ENCODE results near the gene FBXO2. TPM values are rescaled to one million over a fixed set of nuclear protein-coding genes. Genes with fewer than 3 reads are reported as not detected.

FBXO2 gene
- total RNA-seq, 4 donors from 2014 or later: 1.1 to 24.3 (median 8.3) TPM

DNA sequence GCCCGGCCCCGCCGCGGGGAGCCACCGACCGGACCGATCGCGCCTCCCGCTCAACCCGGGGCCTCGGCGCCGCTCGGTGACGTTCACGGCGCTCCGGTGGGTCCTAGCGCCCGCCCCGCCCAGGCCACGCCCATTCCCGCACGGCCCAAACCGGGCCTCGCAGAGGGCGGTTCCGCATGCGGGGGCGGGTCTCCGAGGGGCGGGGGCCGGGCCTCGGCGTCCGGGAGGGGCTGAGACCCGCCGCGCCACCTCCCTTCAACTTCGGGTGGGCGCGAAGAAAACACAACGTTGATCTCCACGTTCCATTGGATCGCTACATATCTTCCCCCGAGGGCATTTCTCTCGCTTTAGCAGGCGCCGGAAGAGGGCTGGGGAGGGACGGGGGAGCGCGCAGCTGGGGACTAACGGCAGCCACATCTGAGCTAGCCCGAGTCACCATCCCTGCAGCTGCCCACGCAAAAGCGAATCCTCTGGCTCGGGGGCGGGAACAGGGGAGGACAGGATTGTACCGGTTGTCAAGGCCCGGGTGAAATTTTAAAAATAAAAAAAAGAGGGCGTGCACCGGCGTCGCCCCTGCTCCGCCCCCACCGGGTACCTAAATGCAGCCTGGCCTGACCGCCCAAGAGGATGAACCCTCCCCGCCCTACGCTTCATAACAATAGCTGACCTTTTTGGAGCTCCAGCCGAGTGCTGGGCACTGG, 27.0 kb upstream of the FBXO2 start, which contains the start of gene MAD2L2:
Gene MAD2L2, minus strand, starts transcription at position 78 of the 701 bp plus-strand sequence. CDS start 547 bp downstream, outside the sequence.
- DNase-seq (ENCODE audit: low spot score) (peak; percentile 71), ATAC-seq (ENCODE audit: low FRiP score) (peak; percentile 94)
- TF ChIP-seq CTCF (IDR thresholded peaks at IDR 0.05): no peak

DNA sequence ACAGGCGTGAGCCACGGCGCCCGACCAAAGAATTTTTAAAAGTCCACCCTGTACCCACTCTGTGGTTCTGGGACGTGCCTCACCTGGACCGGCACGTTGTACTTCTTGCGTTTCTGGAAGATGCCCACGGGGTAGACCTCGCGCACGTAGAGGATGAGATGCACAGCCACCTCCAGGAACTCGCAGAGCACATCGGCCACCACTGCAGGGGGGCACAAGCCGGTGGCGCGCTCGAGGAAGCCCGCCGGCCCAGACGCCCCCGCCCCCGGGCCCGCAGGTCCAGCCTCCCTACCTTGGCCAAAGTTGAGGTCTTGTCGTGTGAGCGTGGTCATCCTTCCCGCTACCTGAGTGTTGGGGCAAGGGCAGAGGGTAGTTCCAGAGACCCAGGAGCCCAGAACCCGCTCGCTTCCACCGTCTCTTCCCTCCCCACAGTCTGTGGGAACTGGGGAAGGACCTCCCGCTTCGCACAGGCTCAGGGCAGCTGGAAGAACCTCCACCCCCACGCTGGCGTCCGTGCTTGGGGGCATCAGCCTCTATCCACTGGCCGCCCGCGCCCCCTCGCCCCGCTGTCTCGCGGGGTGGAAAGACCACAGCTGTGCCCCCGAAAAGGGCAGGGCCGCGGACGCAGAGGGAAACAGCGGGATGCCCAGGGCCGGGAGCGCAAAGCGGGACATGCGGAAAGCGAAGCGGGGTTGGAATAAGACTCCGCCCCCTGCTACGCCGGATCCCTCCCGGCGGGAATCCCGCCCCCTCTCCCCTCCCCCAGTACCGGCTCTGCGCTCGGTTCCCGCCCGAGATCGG, 26.2 kb upstream of the FBXO2 start:
- peak; percentile 17 for ATAC-seq (ENCODE audit: low FRiP score)
- DNase-seq (ENCODE audit: low spot score): no peak

DNA sequence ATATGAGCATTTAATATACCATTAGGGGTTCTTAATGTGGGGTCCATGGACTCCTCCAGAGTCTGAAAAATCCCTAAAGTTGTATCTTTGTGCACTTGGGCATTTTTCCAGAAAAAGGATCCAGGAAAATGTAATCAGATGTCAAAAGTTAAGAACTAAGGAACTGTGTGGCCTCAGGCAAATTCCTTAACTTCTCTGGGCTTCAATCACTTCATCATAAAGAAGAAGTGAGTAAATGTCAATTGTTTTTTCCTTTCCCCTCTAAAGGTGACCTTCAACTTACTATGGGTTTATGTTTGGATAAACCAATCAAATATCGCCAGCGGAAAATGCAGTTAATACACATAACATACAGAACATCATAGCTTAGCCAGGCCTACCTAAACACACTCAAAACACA, 24.2 kb upstream of the FBXO2 start:
- no peak for ATAC-seq (ENCODE audit: low FRiP score)
- TF ChIP-seq CTCF (IDR thresholded peaks at IDR 0.05): no peak
- DNase-seq (ENCODE audit: low spot score): no peak

More for the DNA sequence above, 26.2 kb upstream of the FBXO2 start:
- no peak for TF ChIP-seq CTCF (IDR thresholded peaks at IDR 0.05)

- no peak for TF ChIP-seq CTCF (IDR thresholded peaks at IDR 0.05)
- ATAC-seq (ENCODE audit: low FRiP score): no peak
- DNase-seq (ENCODE audit: low spot score): no peak
These were observed 22.3 kb upstream of the FBXO2 start for GRCh38 chr1:11676386-11677103.

DNA sequence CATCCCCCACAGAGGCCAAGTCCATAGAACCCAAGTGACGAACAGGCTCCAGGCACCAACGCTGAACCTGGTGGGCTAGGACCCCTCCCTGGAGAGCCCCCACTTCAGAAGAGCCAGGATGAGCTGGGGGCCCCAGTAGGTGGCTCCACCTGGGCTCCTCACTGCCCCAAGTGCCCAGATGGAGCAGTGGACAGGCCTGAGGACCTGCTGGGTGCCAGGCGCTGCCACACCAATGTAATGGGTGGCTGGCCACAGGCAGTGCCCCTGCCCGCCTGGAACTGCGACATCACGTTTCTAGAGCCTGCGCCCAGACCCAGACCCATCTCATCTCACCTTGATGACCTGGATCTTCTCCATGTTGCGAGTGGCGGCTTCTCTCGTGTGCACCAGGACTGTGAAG, 21.1 kb upstream of the FBXO2 start:
- ATAC-seq (ENCODE audit: low FRiP score): no peak
- no peak for DNase-seq (ENCODE audit: low spot score)
- TF ChIP-seq CTCF (IDR thresholded peaks at IDR 0.05): no peak

DNA sequence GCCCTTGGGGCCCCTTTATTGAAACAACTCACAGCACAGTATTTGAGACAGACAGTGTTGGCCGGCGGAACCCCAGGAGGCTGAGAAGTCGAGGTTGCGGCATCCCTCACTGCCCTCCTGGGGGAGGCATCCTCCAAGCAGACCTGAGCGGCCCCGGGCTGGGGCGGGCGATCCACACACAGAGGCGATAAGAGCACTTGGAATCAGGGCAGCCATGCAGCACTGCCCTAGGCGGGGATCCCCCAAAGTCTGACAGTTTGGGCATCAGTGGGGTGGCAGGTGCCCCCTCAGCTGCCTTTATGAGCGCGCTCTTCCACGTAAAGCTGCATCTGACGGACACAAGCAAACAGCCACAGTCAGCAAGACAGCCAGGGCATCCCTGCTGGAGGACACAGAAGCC, 20.3 kb upstream of the FBXO2 start:
- ATAC-seq (ENCODE audit: low FRiP score) (no peak), DNase-seq (ENCODE audit: low spot score) (no peak)

More for the DNA sequence above, 20.3 kb upstream of the FBXO2 start:
- TF ChIP-seq CTCF (IDR thresholded peaks at IDR 0.05): no peak
